Measurements from ENCODE around the gene PAN2. TPM values are rescaled to one million over a fixed set of nuclear protein-coding genes. Genes with fewer than 3 reads are reported as not detected.
"Not testable (repeated sequence)": the region's sequence is repeated elsewhere in the genome, so short reads cannot be mapped to it uniquely, and the experiment has no call there.

Gene PAN2
- total RNA-seq, 1 donor from 2014 or later = 20.5 TPM

DNA sequence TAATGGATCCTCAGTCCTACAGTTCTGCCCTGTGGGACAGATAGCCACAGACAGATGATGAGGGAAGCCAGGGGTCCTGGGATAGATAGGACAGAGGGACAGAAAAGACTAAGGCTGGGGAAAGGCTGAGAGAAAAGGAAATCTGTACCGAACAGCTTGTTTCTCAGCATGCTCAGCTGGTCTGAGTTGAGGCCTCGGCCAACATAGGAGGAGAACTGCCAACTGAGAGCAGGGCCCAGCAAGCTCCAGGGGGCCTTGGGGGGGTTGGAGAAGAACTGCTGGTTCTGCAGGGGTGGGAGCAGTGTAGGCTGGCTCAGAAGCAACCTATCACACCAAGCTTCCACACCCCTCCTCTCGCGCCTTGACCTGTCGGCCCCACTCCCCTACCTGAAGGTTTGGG lies 15.0 kb upstream of the PAN2 start:
- Histone ChIP-seq H3K27me3 (ENCODE audit: control insufficient read depth, insufficient read depth, low read length) (no peaks in the 10 kb centered on the region), H3K36me3 (ENCODE audit: control insufficient read depth, insufficient read depth, low read length) (peaks cover 26% of the 10 kb centered on the region), H3K4me3 (ENCODE audit: low read depth, low read length) (no peak overlapping the region)
- TF ChIP-seq, protein P1, sequence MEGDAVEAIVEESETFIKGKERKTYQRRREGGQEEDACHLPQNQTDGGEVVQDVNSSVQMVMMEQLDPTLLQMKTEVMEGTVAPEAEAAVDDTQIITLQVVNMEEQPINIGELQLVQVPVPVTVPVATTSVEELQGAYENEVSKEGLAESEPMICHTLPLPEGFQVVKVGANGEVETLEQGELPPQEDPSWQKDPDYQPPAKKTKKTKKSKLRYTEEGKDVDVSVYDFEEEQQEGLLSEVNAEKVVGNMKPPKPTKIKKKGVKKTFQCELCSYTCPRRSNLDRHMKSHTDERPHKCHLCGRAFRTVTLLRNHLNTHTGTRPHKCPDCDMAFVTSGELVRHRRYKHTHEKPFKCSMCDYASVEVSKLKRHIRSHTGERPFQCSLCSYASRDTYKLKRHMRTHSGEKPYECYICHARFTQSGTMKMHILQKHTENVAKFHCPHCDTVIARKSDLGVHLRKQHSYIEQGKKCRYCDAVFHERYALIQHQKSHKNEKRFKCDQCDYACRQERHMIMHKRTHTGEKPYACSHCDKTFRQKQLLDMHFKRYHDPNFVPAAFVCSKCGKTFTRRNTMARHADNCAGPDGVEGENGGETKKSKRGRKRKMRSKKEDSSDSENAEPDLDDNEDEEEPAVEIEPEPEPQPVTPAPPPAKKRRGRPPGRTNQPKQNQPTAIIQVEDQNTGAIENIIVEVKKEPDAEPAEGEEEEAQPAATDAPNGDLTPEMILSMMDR (IDR thresholded peaks at IDR 0.05; ENCODE audit: insufficient read depth, low read length, severe bottlenecking) = no peak
- FAIRE-seq = no peak
- no peak for DNase-seq (ENCODE audit: low read depth)

DNA sequence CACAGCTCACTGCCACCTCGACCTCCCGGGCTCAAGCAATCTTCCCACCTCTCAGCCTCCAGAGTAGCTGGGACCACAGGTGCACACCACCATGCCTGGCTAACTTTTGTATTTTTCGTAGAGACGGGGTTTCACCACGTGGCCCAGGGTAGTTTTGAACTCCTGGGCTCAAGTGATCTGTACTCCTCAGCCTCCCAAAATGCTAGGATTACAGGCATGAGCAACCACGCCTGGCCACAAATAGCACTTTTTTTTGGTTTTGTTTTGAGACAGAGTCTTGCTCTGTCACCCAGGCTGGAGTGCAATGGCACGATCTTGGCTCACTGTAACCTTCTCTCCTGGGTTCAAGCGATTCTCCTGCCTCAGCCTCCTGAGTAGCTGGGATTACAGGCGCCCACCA lies 13.5 kb upstream of the PAN2 start:
- not testable (repeated sequence) for DNase-seq (ENCODE audit: low read depth); H3K27me3 ChIP-seq (ENCODE audit: control insufficient read depth, insufficient read depth, low read length); FAIRE-seq; H3K4me3 ChIP-seq (ENCODE audit: low read depth, low read length)
- peaks cover 30% of the 10 kb centered on the region for H3K36me3 ChIP-seq (ENCODE audit: control insufficient read depth, insufficient read depth, low read length)

DNA sequence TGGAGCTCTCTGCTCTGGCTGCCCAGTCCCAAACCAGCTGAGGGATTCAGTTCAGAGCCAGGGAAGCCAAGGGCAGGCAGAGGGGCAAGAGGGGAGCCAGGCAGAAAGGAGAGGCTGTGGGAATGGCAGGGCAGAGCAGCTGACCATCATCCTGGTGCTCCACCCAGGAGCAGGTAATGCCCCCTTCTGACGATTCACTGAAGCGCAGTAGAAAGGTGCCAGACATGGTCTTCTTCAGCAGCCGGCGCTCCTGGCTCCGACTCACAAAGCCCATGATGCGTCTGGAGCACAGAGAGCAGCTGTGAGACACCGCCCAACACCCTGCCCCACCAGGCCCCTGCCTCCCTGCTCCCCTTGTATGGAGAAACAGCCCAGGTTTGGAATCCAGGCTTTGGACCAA lies 12.9 kb upstream of the PAN2 start:
- FAIRE-seq (no peak), DNase-seq (ENCODE audit: low read depth) (no peak)
- TF ChIP-seq, protein P1 (IDR thresholded peaks at IDR 0.05; ENCODE audit: insufficient read depth, low read length, severe bottlenecking) = no peak
- H3K4me3 ChIP-seq (ENCODE audit: low read depth, low read length) = no peak overlapping the region
- no peaks in the 10 kb centered on the region for H3K27me3 ChIP-seq (ENCODE audit: control insufficient read depth, insufficient read depth, low read length)
- peaks cover 30% of the 10 kb centered on the region for H3K36me3 ChIP-seq (ENCODE audit: control insufficient read depth, insufficient read depth, low read length)

DNA sequence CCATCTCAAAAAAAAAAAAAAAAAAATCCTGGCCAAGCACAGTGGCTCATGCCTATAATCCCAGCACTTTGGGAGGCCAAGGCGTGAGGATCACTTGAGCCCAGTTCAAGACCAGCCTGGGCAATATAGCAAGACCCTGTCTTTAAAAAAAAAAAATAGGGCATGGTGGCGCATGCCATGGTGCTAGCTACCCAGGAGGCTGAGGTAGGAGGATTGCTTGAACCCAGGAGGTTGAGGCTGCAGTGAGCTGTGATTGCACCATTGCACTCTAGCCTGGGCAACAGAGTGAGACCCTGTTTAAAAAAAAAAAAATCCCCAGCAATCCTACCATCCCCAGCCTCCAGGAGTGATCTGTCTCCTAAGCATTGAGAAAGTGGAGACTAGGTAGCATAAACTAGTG lies 8.5 kb upstream of the PAN2 start:
- H3K4me3 ChIP-seq (ENCODE audit: low read depth, low read length); DNase-seq (ENCODE audit: low read depth); FAIRE-seq; H3K36me3 ChIP-seq (ENCODE audit: control insufficient read depth, insufficient read depth, low read length); H3K27me3 ChIP-seq (ENCODE audit: control insufficient read depth, insufficient read depth, low read length): not testable (repeated sequence)

DNA sequence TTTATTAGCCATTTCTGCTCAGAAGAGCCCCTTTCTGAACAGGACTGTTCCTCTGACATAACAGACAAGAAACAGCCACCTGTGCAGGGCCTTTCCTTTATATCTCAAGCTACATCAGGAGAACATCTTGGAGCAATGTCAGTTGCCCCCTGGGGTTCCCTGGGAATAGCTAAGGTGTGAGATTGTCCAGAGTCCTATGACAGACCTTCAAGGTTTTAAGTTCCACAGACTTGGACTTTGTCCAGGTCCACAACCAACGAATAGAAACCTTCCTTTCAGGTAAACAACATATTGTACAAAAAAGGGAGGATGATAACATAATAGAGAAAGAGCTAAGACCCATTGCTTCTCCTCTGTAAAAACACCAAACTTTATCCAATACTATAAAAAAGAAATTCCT lies 7.8 kb upstream of the PAN2 start:
- FAIRE-seq = no peak

DNA sequence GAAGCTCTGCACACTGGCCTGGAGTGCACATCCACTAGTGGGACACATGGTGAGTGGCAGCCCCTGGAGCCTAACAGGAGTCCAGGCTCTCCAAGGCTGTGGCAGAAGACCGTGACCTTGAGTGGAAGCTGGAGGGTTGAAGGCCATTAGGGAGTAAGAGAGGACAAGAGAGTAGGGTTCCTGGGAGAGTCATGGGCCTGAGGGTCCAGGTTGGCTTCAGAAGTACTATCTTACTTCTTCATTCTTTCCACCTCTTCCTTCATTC lies 5.3 kb upstream of the PAN2 start:
- FAIRE-seq (no peak), DNase-seq (ENCODE audit: low read depth) (no peak)
- H3K36me3 ChIP-seq (ENCODE audit: control insufficient read depth, insufficient read depth, low read length) = peaks cover 7% of the 10 kb centered on the region
- TF ChIP-seq, protein P1 (IDR thresholded peaks at IDR 0.05; ENCODE audit: insufficient read depth, low read length, severe bottlenecking) = no peak
- no peak overlapping the region for H3K4me3 ChIP-seq (ENCODE audit: low read depth, low read length)
- no peaks in the 10 kb centered on the region for H3K27me3 ChIP-seq (ENCODE audit: control insufficient read depth, insufficient read depth, low read length)

More for the DNA sequence above, 7.8 kb upstream of the PAN2 start:
- H3K4me3 ChIP-seq (ENCODE audit: low read depth, low read length) = no peak overlapping the region
- TF ChIP-seq, protein P1 (IDR thresholded peaks at IDR 0.05; ENCODE audit: insufficient read depth, low read length, severe bottlenecking) = no peak
- peaks cover 7% of the 10 kb centered on the region for H3K36me3 ChIP-seq (ENCODE audit: control insufficient read depth, insufficient read depth, low read length)
- no peak for DNase-seq (ENCODE audit: low read depth)
- no peaks in the 10 kb centered on the region for H3K27me3 ChIP-seq (ENCODE audit: control insufficient read depth, insufficient read depth, low read length)

DNA sequence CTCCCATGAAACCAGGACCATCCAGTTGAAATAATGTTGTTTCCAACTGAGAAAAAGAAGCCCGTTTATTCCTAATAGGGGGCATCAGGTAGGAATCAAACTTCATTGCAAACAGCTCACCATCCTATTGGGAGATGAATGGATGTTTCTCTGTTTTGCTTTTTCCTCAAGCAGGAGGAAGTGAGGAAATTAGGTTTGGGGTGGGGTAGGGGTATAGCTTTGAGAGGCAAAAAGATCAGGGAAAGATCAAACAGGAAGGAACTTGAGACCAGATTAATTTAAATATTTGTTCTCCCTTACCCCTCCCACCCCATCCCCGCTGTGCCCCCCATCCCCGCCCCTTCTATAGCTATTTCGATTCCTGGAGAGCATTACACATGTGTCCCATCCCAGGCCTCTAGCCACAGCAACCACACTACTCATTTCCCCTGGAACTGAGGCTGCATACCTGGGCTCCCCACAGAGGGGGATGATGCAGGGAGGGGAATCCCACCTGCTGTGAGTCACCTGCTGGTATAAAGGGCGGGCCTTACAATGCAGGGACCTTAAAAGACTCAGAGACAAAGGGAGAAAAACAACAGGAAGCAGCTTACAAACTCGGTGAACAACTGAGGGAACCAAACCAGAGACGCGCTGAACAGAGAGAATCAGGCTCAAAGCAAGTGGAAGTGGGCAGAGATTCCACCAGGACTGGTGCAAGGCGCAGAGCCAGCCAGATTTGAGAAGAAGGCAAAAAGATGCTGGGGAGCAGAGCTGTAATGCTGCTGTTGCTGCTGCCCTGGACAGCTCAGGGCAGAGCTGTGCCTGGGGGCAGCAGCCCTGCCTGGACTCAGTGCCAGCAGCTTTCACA lies 4.7 kb upstream of the PAN2 start, which contains the start of gene IL23A:
TSS of gene IL23A (plus strand) at position 577 of the 850 bp plus-strand sequence. CDS start at position 738, 161 bp downstream.
- Histone ChIP-seq H3K36me3 (ENCODE audit: control insufficient read depth, insufficient read depth, low read length) (peaks cover 3% of the 10 kb centered on the region), H3K4me3 (ENCODE audit: low read depth, low read length) (no peak within 1 kb of the TSS), H3K27me3 (ENCODE audit: control insufficient read depth, insufficient read depth, low read length) (no peaks in the 10 kb centered on the region)
- TF ChIP-seq, protein P1 (IDR thresholded peaks at IDR 0.05; ENCODE audit: insufficient read depth, low read length, severe bottlenecking) = no peak
- FAIRE-seq (no peak), DNase-seq (ENCODE audit: low read depth) (peak; percentile 93)

All from bronchial epithelial cell (primary cell).